Right lobe of liver (tissue), 4 donors: ENCODE data around the gene SMARCA2.

Experiments
- CTCF ChIP-seq, 4 donors: fragments of 200-600 bp in 3 of 4; fragments of 450-650 bp in 1 of 4; IDR thresholded peaks; one replicate each; pipeline versions ENCODE4 v1.5.1 to v1.8.0; 2016 to 2022; ENCODE audit warnings: antibody characterized with exemption in 4 of 4, mild to moderate bottlenecking in 2 of 4
- POLR2A ChIP-seq: fragments of 450-650 bp; IDR thresholded peaks from one replicate; pipeline ENCODE4 v1.6.1; 2017; ENCODE audit warnings: antibody characterized with exemption, mild to moderate bottlenecking
- donor health status: DM: no; HTN: no; CAD: no.
- donor health status: DM: no; HTN: no; CAD: no.
- donor health status: DM: no; HTN: yes; CAD: no.

- no peak for TF ChIP-seq CTCF (IDR thresholded peaks at IDR 0.05)
- no peak for TF ChIP-seq POLR2A
Measured at GRCh38 chr9:2039294-2040180, 24.4 kb downstream of the SMARCA2 start.
